ENCODE results near the gene COX11.

The COX11 gene

GRCh38 chr17:54950116-54950515 lies 18.3 kb downstream of the COX11 start:
- Histone ChIP-seq H3K9ac (ENCODE audit: low read length) (no peak overlapping the region), H3K36me3 (ENCODE audit: control insufficient read depth, insufficient read depth, low read length) (peaks cover 9% of the 10 kb centered on the region), H3K4me1 (ENCODE audit: control insufficient read depth, insufficient read depth, low read length) (peaks cover 25% of the 10 kb centered on the region), H3K27me3 (ENCODE audit: control insufficient read depth, insufficient read depth, low read length) (no peaks in the 10 kb centered on the region), H3K4me3 (ENCODE audit: low read length) (no peak overlapping the region), H3K9me3 (ENCODE audit: control insufficient read depth, low read length) (no peaks in the 10 kb centered on the region)

DNA sequence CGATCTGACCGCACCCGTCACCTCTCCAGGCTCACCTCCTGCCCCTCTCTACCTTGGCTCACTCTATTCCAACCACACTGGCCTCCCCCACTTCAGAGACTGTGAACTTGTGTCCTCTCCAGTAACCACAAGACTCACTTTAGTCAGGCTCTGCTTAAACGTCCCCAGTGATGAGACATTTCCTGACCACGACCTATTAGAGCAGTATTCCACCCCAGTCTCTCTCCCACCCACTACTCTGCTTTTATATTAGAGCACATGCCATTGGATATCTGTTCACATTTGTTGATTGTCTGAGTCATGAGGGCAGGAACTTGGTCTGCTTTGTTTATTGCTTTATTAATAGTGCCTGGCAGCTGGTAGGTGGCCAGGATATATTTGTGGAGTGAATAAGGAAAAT lies 20.1 kb downstream of the COX11 start:
- Histone ChIP-seq H3K27me3 (ENCODE audit: control insufficient read depth, insufficient read depth, low read length) (no peaks in the 10 kb centered on the region), H3K9ac (ENCODE audit: low read length) (no peak overlapping the region), H3K4me1 (ENCODE audit: control insufficient read depth, insufficient read depth, low read length) (peaks cover 25% of the 10 kb centered on the region), H3K9me3 (ENCODE audit: control insufficient read depth, low read length) (no peaks in the 10 kb centered on the region), H3K36me3 (ENCODE audit: control insufficient read depth, insufficient read depth, low read length) (peaks cover 6% of the 10 kb centered on the region), H3K4me3 (ENCODE audit: low read length) (no peak overlapping the region)

- H3K27me3 ChIP-seq (ENCODE audit: control insufficient read depth, insufficient read depth, low read length), result no peaks in the 10 kb centered on the region
- peaks cover 6% of the 10 kb centered on the region for H3K36me3 ChIP-seq (ENCODE audit: control insufficient read depth, insufficient read depth, low read length)
- H3K9ac ChIP-seq (ENCODE audit: low read length), result no peak overlapping the region
- H3K9me3 ChIP-seq (ENCODE audit: control insufficient read depth, low read length), result no peaks in the 10 kb centered on the region
- peaks cover 25% of the 10 kb centered on the region for H3K4me1 ChIP-seq (ENCODE audit: control insufficient read depth, insufficient read depth, low read length)
- no peak overlapping the region for H3K4me3 ChIP-seq (ENCODE audit: low read length)
These were observed 21.1 kb downstream of the COX11 start for GRCh38 chr17:54947396-54947795.

- Histone ChIP-seq H3K4me1 (ENCODE audit: control insufficient read depth, insufficient read depth, low read length) (peaks cover 25% of the 10 kb centered on the region), H3K4me3 (ENCODE audit: low read length) (no peak overlapping the region)
These were observed 22.8 kb downstream of the COX11 start for GRCh38 chr17:54945671-54946070.

DNA sequence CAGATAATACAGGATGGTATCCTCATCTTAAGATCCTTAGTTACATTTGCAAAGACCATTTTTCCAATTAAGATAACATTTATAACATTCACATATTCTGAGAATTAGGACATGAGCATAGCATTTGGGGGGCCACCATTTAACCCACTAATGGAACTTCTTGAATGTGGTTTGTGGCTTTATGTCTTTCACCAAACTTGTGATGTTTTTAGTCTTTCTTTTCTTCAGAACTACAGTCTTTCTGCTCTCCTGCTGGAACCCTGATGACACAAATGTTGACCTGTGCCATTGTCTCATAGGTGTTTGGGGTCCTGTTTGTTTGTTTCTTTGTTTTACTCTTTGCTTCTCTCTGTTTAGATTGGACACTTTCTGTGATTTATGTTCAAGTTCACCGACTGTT lies 23.2 kb downstream of the COX11 start:
- no peaks in the 10 kb centered on the region for H3K9me3 ChIP-seq (ENCODE audit: control insufficient read depth, low read length)
- no peaks in the 10 kb centered on the region for H3K27me3 ChIP-seq (ENCODE audit: control insufficient read depth, insufficient read depth, low read length)
- H3K36me3 ChIP-seq (ENCODE audit: control insufficient read depth, insufficient read depth, low read length), result no peaks in the 10 kb centered on the region
- H3K4me1 ChIP-seq (ENCODE audit: control insufficient read depth, insufficient read depth, low read length), result peaks cover 24% of the 10 kb centered on the region
- no peak overlapping the region for H3K4me3 ChIP-seq (ENCODE audit: low read length)
- no peak overlapping the region for H3K9ac ChIP-seq (ENCODE audit: low read length)

More at GRCh38 chr17:54945671-54946070, 22.8 kb downstream of the COX11 start:
- Histone ChIP-seq H3K9ac (ENCODE audit: low read length) (no peak overlapping the region), H3K9me3 (ENCODE audit: control insufficient read depth, low read length) (no peaks in the 10 kb centered on the region), H3K27me3 (ENCODE audit: control insufficient read depth, insufficient read depth, low read length) (no peaks in the 10 kb centered on the region), H3K36me3 (ENCODE audit: control insufficient read depth, insufficient read depth, low read length) (no peaks in the 10 kb centered on the region)

GRCh38 chr17:54944796-54945195 lies 23.7 kb downstream of the COX11 start:
- H3K9me3 ChIP-seq (ENCODE audit: control insufficient read depth, low read length), result no peaks in the 10 kb centered on the region
- no peak overlapping the region for H3K9ac ChIP-seq (ENCODE audit: low read length)
- peaks cover 20% of the 10 kb centered on the region for H3K4me1 ChIP-seq (ENCODE audit: control insufficient read depth, insufficient read depth, low read length)
- H3K27me3 ChIP-seq (ENCODE audit: control insufficient read depth, insufficient read depth, low read length), result no peaks in the 10 kb centered on the region
- no peaks in the 10 kb centered on the region for H3K36me3 ChIP-seq (ENCODE audit: control insufficient read depth, insufficient read depth, low read length)
- no peak overlapping the region for H3K4me3 ChIP-seq (ENCODE audit: low read length)

- Histone ChIP-seq H3K9ac (ENCODE audit: low read length) (no peak overlapping the region), H3K4me3 (ENCODE audit: low read length) (no peak overlapping the region), H3K27me3 (ENCODE audit: control insufficient read depth, insufficient read depth, low read length) (no peaks in the 10 kb centered on the region), H3K36me3 (ENCODE audit: control insufficient read depth, insufficient read depth, low read length) (no peaks in the 10 kb centered on the region), H3K4me1 (ENCODE audit: control insufficient read depth, insufficient read depth, low read length) (no peaks in the 10 kb centered on the region), H3K9me3 (ENCODE audit: control insufficient read depth, low read length) (no peaks in the 10 kb centered on the region)
These were observed 27.2 kb downstream of the COX11 start for GRCh38 chr17:54941285-54941684.

GRCh38 chr17:54937426-54937825 lies 31.0 kb downstream of the COX11 start:
- no peaks in the 10 kb centered on the region for H3K27me3 ChIP-seq (ENCODE audit: control insufficient read depth, insufficient read depth, low read length)
- H3K4me3 ChIP-seq (ENCODE audit: low read length), result no peak overlapping the region
- no peaks in the 10 kb centered on the region for H3K9me3 ChIP-seq (ENCODE audit: control insufficient read depth, low read length)
- H3K4me1 ChIP-seq (ENCODE audit: control insufficient read depth, insufficient read depth, low read length), result no peaks in the 10 kb centered on the region
- H3K9ac ChIP-seq (ENCODE audit: low read length), result no peak overlapping the region
- no peaks in the 10 kb centered on the region for H3K36me3 ChIP-seq (ENCODE audit: control insufficient read depth, insufficient read depth, low read length)

GRCh38 chr17:54937018-54937417 lies 31.4 kb downstream of the COX11 start:
- Histone ChIP-seq H3K4me3 (ENCODE audit: low read length) (no peak overlapping the region), H3K9me3 (ENCODE audit: control insufficient read depth, low read length) (no peaks in the 10 kb centered on the region), H3K36me3 (ENCODE audit: control insufficient read depth, insufficient read depth, low read length) (no peaks in the 10 kb centered on the region), H3K9ac (ENCODE audit: low read length) (no peak overlapping the region), H3K27me3 (ENCODE audit: control insufficient read depth, insufficient read depth, low read length) (no peaks in the 10 kb centered on the region), H3K4me1 (ENCODE audit: control insufficient read depth, insufficient read depth, low read length) (no peaks in the 10 kb centered on the region)

- H3K9me3 ChIP-seq (ENCODE audit: control insufficient read depth, low read length), result no peaks in the 10 kb centered on the region
- H3K9ac ChIP-seq (ENCODE audit: low read length), result no peak overlapping the region
- no peak overlapping the region for H3K4me3 ChIP-seq (ENCODE audit: low read length)
- H3K36me3 ChIP-seq (ENCODE audit: control insufficient read depth, insufficient read depth, low read length), result no peaks in the 10 kb centered on the region
- no peaks in the 10 kb centered on the region for H3K4me1 ChIP-seq (ENCODE audit: control insufficient read depth, insufficient read depth, low read length)
- no peaks in the 10 kb centered on the region for H3K27me3 ChIP-seq (ENCODE audit: control insufficient read depth, insufficient read depth, low read length)
These were observed 33.0 kb downstream of the COX11 start for GRCh38 chr17:54935471-54935870.

DNA sequence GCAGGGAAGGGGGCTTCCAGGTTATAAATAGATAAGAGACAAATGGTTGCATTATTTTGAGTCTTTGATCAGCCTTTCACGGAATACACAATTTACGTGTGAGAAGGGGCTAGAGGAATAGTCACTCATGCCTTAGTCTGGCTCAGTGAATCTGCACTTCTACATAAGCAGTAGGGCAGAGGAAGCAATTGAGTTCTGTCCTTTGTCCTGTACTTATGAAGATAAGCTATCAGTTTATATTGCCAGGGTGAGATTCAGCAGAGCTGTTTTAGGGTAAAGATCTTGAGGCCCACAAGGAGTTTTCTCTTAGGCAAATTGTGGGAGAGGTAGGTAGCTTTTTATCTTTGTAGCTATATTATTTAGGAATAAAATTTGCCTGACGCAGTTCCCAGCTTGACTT lies 34.5 kb downstream of the COX11 start:
- Histone ChIP-seq H3K4me1 (ENCODE audit: control insufficient read depth, insufficient read depth, low read length) (no peaks in the 10 kb centered on the region), H3K4me3 (ENCODE audit: low read length) (no peak overlapping the region), H3K9me3 (ENCODE audit: control insufficient read depth, low read length) (no peaks in the 10 kb centered on the region), H3K36me3 (ENCODE audit: control insufficient read depth, insufficient read depth, low read length) (no peaks in the 10 kb centered on the region), H3K9ac (ENCODE audit: low read length) (no peak overlapping the region), H3K27me3 (ENCODE audit: control insufficient read depth, insufficient read depth, low read length) (no peaks in the 10 kb centered on the region)

DNA sequence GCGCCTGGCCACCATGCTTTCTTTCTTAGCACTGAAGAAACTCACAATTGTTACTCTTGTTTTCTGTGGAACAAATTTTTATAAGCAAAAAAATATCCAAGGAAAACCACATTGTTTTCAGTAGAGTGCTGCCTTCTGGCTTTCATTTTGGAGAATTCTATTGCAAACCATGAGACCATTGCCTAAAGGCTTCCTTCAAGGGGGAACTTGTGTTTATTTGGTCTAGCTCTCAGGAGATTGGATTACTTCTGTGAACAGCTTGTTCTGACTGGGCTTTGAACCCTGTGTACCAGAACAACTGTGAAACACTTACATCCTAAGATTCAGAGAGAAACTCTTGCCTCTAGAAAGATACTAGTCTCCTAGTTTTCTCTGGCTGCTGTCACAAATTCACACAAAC lies 35.7 kb downstream of the COX11 start:
- H3K4me1 ChIP-seq (ENCODE audit: control insufficient read depth, insufficient read depth, low read length), result no peaks in the 10 kb centered on the region
- H3K9me3 ChIP-seq (ENCODE audit: control insufficient read depth, low read length), result no peaks in the 10 kb centered on the region
- H3K9ac ChIP-seq (ENCODE audit: low read length), result no peak overlapping the region
- H3K27me3 ChIP-seq (ENCODE audit: control insufficient read depth, insufficient read depth, low read length), result no peaks in the 10 kb centered on the region
- H3K4me3 ChIP-seq (ENCODE audit: low read length), result no peak overlapping the region
- H3K36me3 ChIP-seq (ENCODE audit: control insufficient read depth, insufficient read depth, low read length), result no peaks in the 10 kb centered on the region

DNA sequence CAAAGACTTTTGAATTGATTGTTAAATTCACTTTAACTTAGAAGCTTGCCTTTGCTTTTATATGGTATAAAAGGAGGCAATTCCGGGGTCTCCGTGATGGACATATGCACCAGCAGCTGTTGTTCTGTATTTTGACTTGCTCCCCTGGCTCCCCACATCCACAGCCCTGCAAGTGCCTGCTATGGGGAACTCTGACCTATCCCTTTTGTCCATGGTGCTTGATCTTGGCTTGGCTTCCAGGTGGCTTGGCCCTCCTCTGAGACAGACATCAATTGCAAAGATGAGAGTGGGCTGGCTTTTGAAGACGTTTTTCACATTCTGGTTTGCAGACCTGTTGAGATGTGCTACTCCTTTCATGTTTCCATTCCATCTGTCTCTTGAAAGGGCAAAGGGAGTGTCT lies 40.9 kb downstream of the COX11 start:
- no peaks in the 10 kb centered on the region for H3K27me3 ChIP-seq (ENCODE audit: control insufficient read depth, insufficient read depth, low read length)
- H3K4me3 ChIP-seq (ENCODE audit: low read length), result no peak overlapping the region
- H3K36me3 ChIP-seq (ENCODE audit: control insufficient read depth, insufficient read depth, low read length), result no peaks in the 10 kb centered on the region
- H3K9ac ChIP-seq (ENCODE audit: low read length), result no peak overlapping the region
- no peaks in the 10 kb centered on the region for H3K4me1 ChIP-seq (ENCODE audit: control insufficient read depth, insufficient read depth, low read length)
- H3K9me3 ChIP-seq (ENCODE audit: control insufficient read depth, low read length), result no peaks in the 10 kb centered on the region
